ENCODE measurements around the gene RBMS2.
"Not testable (repeated sequence)": the region's sequence is repeated elsewhere in the genome, so short reads cannot be mapped to it uniquely, and the experiment has no call there.

Gene RBMS2

DNA sequence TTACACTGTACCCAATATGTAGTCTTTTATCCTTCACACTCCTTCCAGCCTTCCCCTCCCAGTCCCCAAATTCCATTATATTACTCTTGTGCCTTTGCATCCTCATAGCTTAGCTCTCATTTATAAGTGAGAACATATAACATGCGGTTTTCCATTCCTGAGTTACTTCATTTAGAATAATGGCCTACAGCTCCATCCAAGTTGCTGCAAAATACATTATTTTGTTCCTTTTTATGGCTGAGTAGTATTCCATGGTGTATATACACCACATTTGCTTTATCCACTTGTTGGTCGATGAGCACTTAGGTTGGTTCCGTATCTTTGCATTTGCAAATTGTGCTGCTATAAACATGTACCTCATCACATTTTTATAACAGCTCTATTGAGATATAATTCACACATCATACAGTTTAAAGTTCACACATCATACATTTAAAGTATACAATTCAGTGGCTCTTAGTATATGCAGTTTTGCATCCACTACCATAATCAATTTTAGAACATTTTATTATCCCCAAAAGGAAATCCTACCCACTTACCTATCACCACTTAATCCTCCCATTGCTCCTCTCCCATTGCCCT, 23.5 kb downstream of the RBMS2 start:
- no peak for FAIRE-seq
- DNase-seq (ENCODE audit: insufficient read length, low spot score) = no peak
- no peak for TF ChIP-seq POLR2A (IDR thresholded peaks at IDR 0.05; ENCODE audit: low read depth, low read length)

DNA sequence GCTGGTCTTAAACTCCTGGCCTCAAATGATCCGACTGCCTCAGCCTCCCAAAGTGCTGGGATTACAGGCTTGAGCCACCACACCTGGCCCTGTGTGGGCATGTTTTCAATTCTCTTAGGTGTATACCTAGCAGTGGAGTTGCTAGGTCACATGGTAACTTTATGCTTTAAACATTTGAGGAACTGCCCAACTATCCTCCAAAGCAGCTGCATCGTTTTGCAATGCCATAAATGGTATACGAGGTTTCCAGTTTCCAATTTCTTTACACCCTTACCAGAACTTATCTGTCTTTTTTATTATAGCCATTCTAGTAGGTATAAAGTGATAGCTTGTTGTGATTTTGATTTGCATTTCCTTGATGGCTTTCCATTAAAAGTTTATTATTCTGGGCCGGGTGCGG, 25.1 kb downstream of the RBMS2 start:
- no peak for DNase-seq (ENCODE audit: insufficient read length, low spot score)
- FAIRE-seq = no peak
- no peak for TF ChIP-seq POLR2A (IDR thresholded peaks at IDR 0.05; ENCODE audit: low read depth, low read length)

GRCh38 chr12:56551070-56551469, 29.4 kb downstream of the RBMS2 start:
- no peak for DNase-seq (ENCODE audit: insufficient read length, low spot score)
- TF ChIP-seq POLR2A (IDR thresholded peaks at IDR 0.05; ENCODE audit: low read depth, low read length) = no peak
- no peak for FAIRE-seq

DNA sequence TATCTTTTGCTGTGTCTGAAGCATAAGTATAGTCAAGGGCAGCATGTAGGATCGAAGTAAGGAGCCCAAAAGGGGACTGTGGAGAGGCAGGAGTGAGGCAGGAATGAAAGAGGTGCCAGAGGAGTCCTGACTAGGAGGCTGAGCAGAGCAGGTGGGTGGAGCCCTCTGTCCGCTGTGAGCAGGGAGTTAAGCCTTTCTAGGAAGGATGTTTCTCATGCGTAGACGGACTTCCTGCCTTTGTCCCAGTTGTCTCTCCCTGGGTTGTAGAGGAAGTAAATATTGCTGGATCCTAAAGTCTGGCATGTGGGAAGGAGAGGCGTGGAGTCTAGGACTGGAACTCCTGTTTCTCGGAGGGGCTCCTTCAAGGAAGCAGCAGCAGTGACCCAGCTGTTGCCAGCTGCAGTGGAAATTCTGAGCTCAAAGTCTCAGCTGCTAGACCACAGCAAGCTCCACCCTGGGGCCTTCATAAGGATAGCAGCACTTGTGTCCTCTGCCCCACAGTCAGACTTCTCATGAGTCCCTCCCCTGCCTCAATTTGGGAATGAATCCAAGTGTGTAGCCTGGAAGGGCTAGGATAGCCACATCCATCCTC, 44.0 kb downstream of the RBMS2 start:
- TF ChIP-seq POLR2A (IDR thresholded peaks at IDR 0.05; ENCODE audit: low read depth, low read length) = no peak
- FAIRE-seq (peak; percentile 86), DNase-seq (ENCODE audit: insufficient read length, low spot score) (peak; percentile 40)

DNA sequence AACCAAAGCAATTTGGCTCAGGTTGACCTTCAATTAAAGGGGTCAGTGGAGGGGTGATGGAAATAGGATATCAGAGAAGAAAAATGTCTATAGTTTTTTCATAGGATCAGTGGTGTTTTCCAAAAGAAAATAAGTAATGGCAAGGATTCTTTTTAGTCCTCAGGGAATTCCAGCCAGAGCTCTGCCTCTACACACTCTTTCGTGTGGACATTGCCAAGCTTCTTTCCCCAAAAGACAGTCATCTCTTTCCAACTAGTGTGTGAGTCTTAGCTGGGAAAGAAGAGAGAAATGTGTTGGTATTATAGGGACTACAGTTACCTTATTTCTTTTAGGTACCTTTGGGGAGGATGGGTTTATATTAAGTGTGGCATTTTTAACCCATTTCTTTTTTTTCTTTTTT, 46.5 kb downstream of the RBMS2 start:
- FAIRE-seq (no peak), DNase-seq (ENCODE audit: insufficient read length, low spot score) (no peak)
- no peak for TF ChIP-seq POLR2A (IDR thresholded peaks at IDR 0.05; ENCODE audit: low read depth, low read length)

DNA sequence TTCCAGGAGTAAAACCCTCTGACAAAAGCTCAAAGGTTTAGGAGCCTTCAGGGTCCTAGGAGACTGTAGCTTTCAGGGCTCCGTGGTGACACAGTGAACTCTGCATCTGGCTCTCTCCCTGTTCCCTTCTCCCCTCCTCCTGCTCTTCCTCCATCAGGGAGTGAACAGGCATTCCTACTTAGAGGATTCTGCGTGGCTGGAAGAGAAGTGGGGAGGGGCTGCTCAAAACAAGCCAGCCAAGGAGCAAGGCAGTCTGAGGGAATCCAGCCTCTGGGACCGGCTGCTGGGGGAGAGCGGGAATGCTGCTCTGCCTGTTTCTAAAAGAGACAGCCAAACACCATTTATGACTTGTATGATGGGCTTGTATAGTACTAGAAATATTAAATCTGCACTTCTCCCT, 49.5 kb downstream of the RBMS2 start:
- DNase-seq (ENCODE audit: insufficient read length, low spot score) = no peak
- no peak for TF ChIP-seq POLR2A (IDR thresholded peaks at IDR 0.05; ENCODE audit: low read depth, low read length)
- no peak for FAIRE-seq

- DNase-seq (ENCODE audit: insufficient read length, low spot score) = no peak
- no peak for TF ChIP-seq POLR2A (IDR thresholded peaks at IDR 0.05; ENCODE audit: low read depth, low read length)
- FAIRE-seq = no peak
These were observed 50.7 kb downstream of the RBMS2 start for GRCh38 chr12:56572288-56572687.

- no peak for TF ChIP-seq POLR2A (IDR thresholded peaks at IDR 0.05; ENCODE audit: low read depth, low read length)
- FAIRE-seq (no peak), DNase-seq (ENCODE audit: insufficient read length, low spot score) (no peak)
These were observed 52.6 kb downstream of the RBMS2 start for GRCh38 chr12:56574210-56574609.

- not testable (repeated sequence) for FAIRE-seq
These were observed 55.6 kb downstream of the RBMS2 start for GRCh38 chr12:56577248-56577647.

GRCh38 chr12:56578983-56579546, 57.4 kb downstream of the RBMS2 start:
- DNase-seq (ENCODE audit: insufficient read length, low spot score) (no peak), FAIRE-seq (no peak)
- TF ChIP-seq POLR2A (IDR thresholded peaks at IDR 0.05; ENCODE audit: low read depth, low read length) = no peak

More at GRCh38 chr12:56577248-56577647, 55.6 kb downstream of the RBMS2 start:
- not testable (repeated sequence) for DNase-seq (ENCODE audit: insufficient read length, low spot score)

DNA sequence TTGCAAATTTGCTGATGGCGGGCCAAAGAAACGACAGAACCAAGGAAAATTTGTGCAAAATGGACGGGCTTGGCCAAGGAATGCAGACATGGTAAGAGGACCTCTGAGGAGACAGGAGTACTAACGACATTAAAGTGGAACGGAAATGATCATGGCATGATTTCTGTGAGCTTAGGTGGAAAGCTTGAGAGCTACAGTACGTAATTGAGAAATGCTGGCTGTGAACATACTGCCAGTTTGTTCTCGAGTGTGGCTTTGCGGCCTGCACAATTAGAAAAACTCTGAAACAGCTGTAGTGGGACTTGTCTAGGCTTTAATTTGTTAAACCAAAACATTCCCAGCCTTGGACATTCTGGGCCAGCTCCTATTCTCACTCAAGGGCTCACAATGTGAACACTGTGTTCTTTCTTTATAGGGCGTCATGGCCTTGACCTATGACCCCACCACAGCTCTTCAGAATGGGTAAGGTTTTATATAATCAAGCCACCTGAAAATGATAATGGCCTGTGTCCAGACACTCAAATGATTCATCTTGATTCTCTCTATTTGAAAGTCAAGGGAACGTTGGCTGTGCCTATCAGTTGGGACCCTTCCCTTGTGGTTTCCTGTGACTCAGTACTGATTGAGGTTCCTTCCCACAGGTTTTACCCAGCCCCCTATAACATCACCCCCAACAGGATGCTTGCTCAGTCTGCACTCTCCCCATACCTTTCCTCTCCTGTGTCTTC, 60.0 kb downstream of the RBMS2 start:
- no peak for DNase-seq (ENCODE audit: insufficient read length, low spot score)
- peak; percentile 80 for FAIRE-seq
- no peak for TF ChIP-seq POLR2A (IDR thresholded peaks at IDR 0.05; ENCODE audit: low read depth, low read length)

- no peak for DNase-seq (ENCODE audit: insufficient read length, low spot score)
- FAIRE-seq = no peak
- TF ChIP-seq POLR2A (IDR thresholded peaks at IDR 0.05; ENCODE audit: low read depth, low read length) = no peak
These were observed 63.5 kb downstream of the RBMS2 start for GRCh38 chr12:56585098-56585497.

DNA sequence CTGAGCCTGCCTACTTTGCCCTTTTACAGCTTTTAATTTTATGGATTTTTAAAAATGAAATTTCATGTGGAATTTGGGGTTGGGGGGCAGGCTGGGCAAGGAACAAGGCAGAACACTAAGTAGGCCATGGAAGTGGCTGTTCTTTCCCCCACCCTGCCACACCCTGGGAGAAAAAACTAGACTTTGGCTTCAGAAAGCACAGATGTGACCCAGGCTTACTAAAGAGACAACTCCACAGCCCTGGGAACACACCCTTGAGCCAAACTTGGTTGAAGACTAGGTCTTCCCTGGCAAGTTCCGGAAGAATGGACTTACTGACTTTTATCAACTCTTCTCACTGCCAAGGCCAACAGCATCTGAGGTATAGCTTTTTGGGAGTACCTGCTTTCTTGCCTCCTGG, 68.2 kb downstream of the RBMS2 start:
- FAIRE-seq (no peak), DNase-seq (ENCODE audit: insufficient read length, low spot score) (no peak)
- no peak for TF ChIP-seq POLR2A (IDR thresholded peaks at IDR 0.05; ENCODE audit: low read depth, low read length)

GRCh38 chr12:56590237-56590830, 68.7 kb downstream of the RBMS2 start:
- FAIRE-seq (no peak), DNase-seq (ENCODE audit: insufficient read length, low spot score) (no peak)
- no peak for TF ChIP-seq POLR2A (IDR thresholded peaks at IDR 0.05; ENCODE audit: low read depth, low read length)
